ENCODE results near the gene STX7. TPM values are rescaled to one million over a fixed set of nuclear protein-coding genes. Genes with fewer than 3 reads are reported as not detected.

The STX7 gene
- total RNA-seq, 4 donors from 2014 or later: 43.2 to 81.4 (median 49.9) TPM

GRCh38 chr6:132527791-132528190 lies 14.9 kb upstream of the STX7 start:
- no peak for DNase-seq (ENCODE audit: extremely low spot score)
- peaks cover 0 to 4% (median 2%) of the 10 kb centered on the region in 4 donors for H3K4me1 ChIP-seq
- H3K27me3 ChIP-seq: no peaks in the 10 kb centered on the region
- intact Hi-C loops (cut with DNase I): no loop called here
- no peak overlapping the region for H3K4me3 ChIP-seq
- 72% methylated on average over 6 of the region's 6 CpGs for WGBS
- no peaks in the 10 kb centered on the region for H3K9me3 ChIP-seq
- no peak for TF ChIP-seq POLR2A (IDR thresholded peaks at IDR 0.05; ENCODE audit: low read depth)
- no peaks in the 10 kb centered on the region for H3K36me3 ChIP-seq
- no peak overlapping the region for H3K27ac ChIP-seq (replicated peaks in 1 of 4)

DNA sequence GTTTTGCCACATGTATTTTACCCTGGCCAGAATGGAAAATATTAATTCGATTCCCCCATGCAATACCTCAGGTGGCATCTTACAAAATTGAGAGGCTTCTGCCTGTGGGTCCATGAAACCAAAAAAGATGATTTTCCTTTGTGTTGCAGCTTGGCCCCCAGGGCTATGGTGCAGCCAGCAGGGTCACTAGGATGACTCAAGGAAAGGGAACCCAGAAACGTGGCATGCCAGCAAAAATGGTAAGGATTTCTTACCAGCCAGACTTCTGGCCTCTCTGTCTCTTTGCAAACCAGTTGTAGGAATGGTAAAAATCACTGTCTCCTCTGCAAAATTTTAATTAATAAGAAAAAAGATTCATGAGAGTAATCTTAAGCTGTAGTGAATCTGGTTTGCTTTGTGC lies 13.5 kb upstream of the STX7 start:
- Histone ChIP-seq H3K4me3 (no peak overlapping the region), H3K4me1 (peaks cover 0 to 4% (median 2%) of the 10 kb centered on the region in 4 donors), H3K27me3 (no peaks in the 10 kb centered on the region), H3K27ac (replicated peaks in 1 of 4) (no peak overlapping the region), H3K36me3 (no peaks in the 10 kb centered on the region), H3K9me3 (no peaks in the 10 kb centered on the region)
- DNase-seq (ENCODE audit: extremely low spot score): no peak
- intact Hi-C loops (cut with DNase I): no loop called here
- WGBS: 61% methylated on average over 2 of the region's 2 CpGs
- TF ChIP-seq, protein P1, sequence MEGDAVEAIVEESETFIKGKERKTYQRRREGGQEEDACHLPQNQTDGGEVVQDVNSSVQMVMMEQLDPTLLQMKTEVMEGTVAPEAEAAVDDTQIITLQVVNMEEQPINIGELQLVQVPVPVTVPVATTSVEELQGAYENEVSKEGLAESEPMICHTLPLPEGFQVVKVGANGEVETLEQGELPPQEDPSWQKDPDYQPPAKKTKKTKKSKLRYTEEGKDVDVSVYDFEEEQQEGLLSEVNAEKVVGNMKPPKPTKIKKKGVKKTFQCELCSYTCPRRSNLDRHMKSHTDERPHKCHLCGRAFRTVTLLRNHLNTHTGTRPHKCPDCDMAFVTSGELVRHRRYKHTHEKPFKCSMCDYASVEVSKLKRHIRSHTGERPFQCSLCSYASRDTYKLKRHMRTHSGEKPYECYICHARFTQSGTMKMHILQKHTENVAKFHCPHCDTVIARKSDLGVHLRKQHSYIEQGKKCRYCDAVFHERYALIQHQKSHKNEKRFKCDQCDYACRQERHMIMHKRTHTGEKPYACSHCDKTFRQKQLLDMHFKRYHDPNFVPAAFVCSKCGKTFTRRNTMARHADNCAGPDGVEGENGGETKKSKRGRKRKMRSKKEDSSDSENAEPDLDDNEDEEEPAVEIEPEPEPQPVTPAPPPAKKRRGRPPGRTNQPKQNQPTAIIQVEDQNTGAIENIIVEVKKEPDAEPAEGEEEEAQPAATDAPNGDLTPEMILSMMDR (IDR thresholded peaks at IDR 0.05): no peak
- TF ChIP-seq POLR2A (IDR thresholded peaks at IDR 0.05; ENCODE audit: low read depth) (no peak), POLR2AphosphoS5 (IDR thresholded peaks at IDR 0.05) (no peak), EP300 (IDR thresholded peaks at IDR 0.05) (no peak)

DNA sequence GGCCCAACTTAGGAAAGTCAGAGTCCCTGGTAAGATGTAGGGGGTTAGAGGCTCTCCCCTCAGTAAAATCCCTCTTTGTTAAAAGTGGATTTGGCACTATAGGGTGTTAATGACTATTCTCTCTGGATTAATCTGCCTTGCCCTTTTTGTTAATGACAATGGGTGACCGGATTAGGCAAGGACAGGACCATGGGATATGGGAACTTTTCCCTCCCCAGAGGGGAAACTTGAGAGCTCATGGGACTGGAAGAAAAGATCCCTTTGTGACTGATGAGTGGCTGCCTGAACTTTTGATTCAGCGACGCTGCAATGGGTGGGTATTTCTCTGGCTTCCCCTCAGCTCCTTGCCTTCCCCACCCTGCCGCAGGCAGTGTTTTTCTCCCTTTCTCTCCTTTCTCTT lies 12.9 kb upstream of the STX7 start:
- Histone ChIP-seq H3K9me3 (no peaks in the 10 kb centered on the region), H3K36me3 (no peaks in the 10 kb centered on the region), H3K4me3 (no peak overlapping the region), H3K27me3 (no peaks in the 10 kb centered on the region), H3K4me1 (peaks cover 0 to 4% (median 2%) of the 10 kb centered on the region in 4 donors), H3K27ac (replicated peaks in 1 of 4) (no peak overlapping the region)
- intact Hi-C loops (cut with DNase I): no loop called here
- WGBS: 67% methylated on average over 4 of the region's 4 CpGs
- DNase-seq (ENCODE audit: extremely low spot score): no peak
- TF ChIP-seq EP300 (IDR thresholded peaks at IDR 0.05) (no peak), POLR2AphosphoS5 (IDR thresholded peaks at IDR 0.05) (no peak), POLR2A (IDR thresholded peaks at IDR 0.05; ENCODE audit: low read depth) (no peak)
- TF ChIP-seq, protein P1 (IDR thresholded peaks at IDR 0.05): no peak

GRCh38 chr6:132524646-132525045 lies 11.7 kb upstream of the STX7 start:
- Histone ChIP-seq H3K27me3 (no peaks in the 10 kb centered on the region), H3K27ac (replicated peaks in 1 of 4) (no peak overlapping the region), H3K9me3 (no peaks in the 10 kb centered on the region), H3K36me3 (no peaks in the 10 kb centered on the region), H3K4me1 (no peaks in the 10 kb centered on the region), H3K4me3 (no peak overlapping the region)
- DNase-seq (ENCODE audit: extremely low spot score): no peak
- WGBS: 84% methylated on average over 5 of the region's 5 CpGs
- TF ChIP-seq EP300 (IDR thresholded peaks at IDR 0.05) (no peak), POLR2AphosphoS5 (IDR thresholded peaks at IDR 0.05) (no peak), POLR2A (IDR thresholded peaks at IDR 0.05; ENCODE audit: low read depth) (no peak)
- TF ChIP-seq, protein P1 (IDR thresholded peaks at IDR 0.05): no peak
- intact Hi-C loops (cut with DNase I): no loop called here

GRCh38 chr6:132520953-132521352 lies 8.0 kb upstream of the STX7 start:
- intact Hi-C loops (cut with DNase I): no loop called here

More at GRCh38 chr6:132520953-132521352, 8.0 kb upstream of the STX7 start:
- Histone ChIP-seq H3K27me3 (no peaks in the 10 kb centered on the region), H3K4me3 (no peak overlapping the region), H3K9me3 (no peaks in the 10 kb centered on the region), H3K36me3 (no peaks in the 10 kb centered on the region), H3K27ac (replicated peaks in 1 of 4) (no peak overlapping the region), H3K4me1 (no peaks in the 10 kb centered on the region)
- TF ChIP-seq EP300 (IDR thresholded peaks at IDR 0.05): no peak
- TF ChIP-seq, protein P1 (IDR thresholded peaks at IDR 0.05): no peak
- no peak for TF ChIP-seq POLR2AphosphoS5 (IDR thresholded peaks at IDR 0.05)
- no peak for TF ChIP-seq POLR2A (IDR thresholded peaks at IDR 0.05; ENCODE audit: low read depth)
- DNase-seq (ENCODE audit: extremely low spot score): no peak
- 69% methylated on average over 2 of the region's 2 CpGs for WGBS

Measured in esophagus muscularis mucosa (tissue), 4 donors.